Astrocyte of the cerebellum (primary cell): ENCODE results near the gene EDEM2.
"Not testable (repeated sequence)": the region's sequence is repeated elsewhere in the genome, so short reads cannot be mapped to it uniquely, and the experiment has no call there.

Experiments used
- DNase-seq: peaks from one replicate; pipeline ENCODE4 v3.0.0-alpha.2; 2011; ENCODE audit warnings: low read depth
- H3K4me3 ChIP-seq: 2 replicates; pipeline ENCODE4 v1.5.1; 2011; ENCODE audit warnings: mild to moderate bottlenecking, low read depth, low read length, moderate library complexity
- CTCF ChIP-seq: IDR thresholded peaks from 2 replicates; pipeline ENCODE4 v1.5.1; 2012; ENCODE audit warnings: low read length, low read depth, moderate library complexity, mild to moderate bottlenecking; ENCODE audit errors: missing control alignments
- in situ Hi-C: cut with HindIII; loops from 2 replicates; pipeline ENCODE4 v1.10.0; 2017; ENCODE audit warnings: low sequenced_read_pairs

EDEM2 gene

GRCh38 chr20:35088231-35089145, 58.6 kb downstream of the EDEM2 start:
- TF ChIP-seq CTCF: no peak
- no peak overlapping the region for H3K4me3 ChIP-seq
- DNase-seq: no peak
- in situ Hi-C loops: no loop called here

GRCh38 chr20:35087791-35088190, 59.3 kb downstream of the EDEM2 start:
- in situ Hi-C loops: no loop called here
- DNase-seq: no peak
- no peak for TF ChIP-seq CTCF
- no peak overlapping the region for H3K4me3 ChIP-seq

- H3K4me3 ChIP-seq: no peak overlapping the region
- no peak for DNase-seq
- in situ Hi-C loops: no loop called here
- no peak for TF ChIP-seq CTCF
These were observed 59.8 kb downstream of the EDEM2 start for GRCh38 chr20:35087355-35087754.

- DNase-seq: no peak
- in situ Hi-C loops: no loop called here
- no peak overlapping the region for H3K4me3 ChIP-seq
- no peak for TF ChIP-seq CTCF
These were observed 61.5 kb downstream of the EDEM2 start for GRCh38 chr20:35085477-35086225.

- no peak for DNase-seq
- H3K4me3 ChIP-seq: no peak overlapping the region
- in situ Hi-C loops: no loop called here
- no peak for TF ChIP-seq CTCF
These were observed 62.1 kb downstream of the EDEM2 start for GRCh38 chr20:35084998-35085397.

GRCh38 chr20:35080348-35080642, 66.8 kb downstream of the EDEM2 start:
- H3K4me3 ChIP-seq, in situ Hi-C loops, DNase-seq: not testable (repeated sequence)
